ENCODE results near the gene PGGHG. TPM values are rescaled to one million over a fixed set of nuclear protein-coding genes. Genes with fewer than 3 reads are reported as not detected.

PGGHG gene
- polyA plus RNA-seq, 1 donor from 2014 or later = 2.1 TPM

- H3K79me2 ChIP-seq (replicated peaks; ENCODE audit: insufficient read depth, low read length) = peaks cover 7% of the 10 kb centered on the region
- H2AFZ ChIP-seq (ENCODE audit: low read depth, low read length) = no peak overlapping the region
- H3K9me2 ChIP-seq (ENCODE audit: insufficient read depth, low read length) = no peaks in the 10 kb centered on the region
- TF ChIP-seq POLR2AphosphoS5 (IDR thresholded peaks at IDR 0.05) (no peak), TAF1 (IDR thresholded peaks at IDR 0.05; ENCODE audit: low read depth) (no peak), REST (IDR thresholded peaks at IDR 0.05; ENCODE audit: borderline replicate concordance) (no peak), RAD21 (conservative IDR thresholded peaks at IDR 0.05) (no peak), SMC3 (conservative IDR thresholded peaks at IDR 0.05; ENCODE audit: poor library complexity) (no peak), EP300 (conservative IDR thresholded peaks at IDR 0.05; ENCODE audit: poor library complexity, severe bottlenecking) (no peak), MXI1 (conservative IDR thresholded peaks at IDR 0.05; ENCODE audit: poor library complexity, severe bottlenecking) (no peak), CTCF (IDR thresholded peaks at IDR 0.05; ENCODE audit: poor library complexity, severe bottlenecking) (no peak), EZH2 (IDR thresholded peaks at IDR 0.05; ENCODE audit: borderline replicate concordance, insufficient read depth, low read length, poor library complexity, severe bottlenecking) (no peak)
- no peak overlapping the region for H3K27ac ChIP-seq (ENCODE audit: low read length)
- no peaks in the 10 kb centered on the region for H3K27me3 ChIP-seq (ENCODE audit: insufficient read depth, low read depth, low read length)
- no peak overlapping the region for H3K4me3 ChIP-seq (ENCODE audit: low read length)
- H3F3A ChIP-seq (ENCODE audit: insufficient read depth, low read length, poor library complexity, severe bottlenecking) = no peaks in the 10 kb centered on the region
- H3K4me2 ChIP-seq (ENCODE audit: low read length) = no peak overlapping the region
- H3K9ac ChIP-seq (ENCODE audit: low read length) = no peak overlapping the region
- peaks cover 5% of the 10 kb centered on the region for H3K36me3 ChIP-seq (ENCODE audit: insufficient read depth, low read length)
- H3K9me3 ChIP-seq (ENCODE audit: low read length) = no peaks in the 10 kb centered on the region
- H4K20me1 ChIP-seq (ENCODE audit: insufficient read depth) = no peaks in the 10 kb centered on the region
These were observed 44.5 kb upstream of the PGGHG start for GRCh38 chr11:244376-244775.

- no peaks in the 10 kb centered on the region for H3K27me3 ChIP-seq (ENCODE audit: insufficient read depth, low read depth, low read length)
- no peaks in the 10 kb centered on the region for H4K20me1 ChIP-seq (ENCODE audit: insufficient read depth)
- H3K36me3 ChIP-seq (ENCODE audit: insufficient read depth, low read length) = no peaks in the 10 kb centered on the region
These were observed 39.9 kb upstream of the PGGHG start for GRCh38 chr11:249062-249461.

More at GRCh38 chr11:249062-249461, 39.9 kb upstream of the PGGHG start:
- no peak overlapping the region for H3K4me2 ChIP-seq (ENCODE audit: low read length)
- no peaks in the 10 kb centered on the region for H3K79me2 ChIP-seq (replicated peaks; ENCODE audit: insufficient read depth, low read length)
- H3K27ac ChIP-seq (ENCODE audit: low read length) = no peak overlapping the region
- H3K9me2 ChIP-seq (ENCODE audit: insufficient read depth, low read length) = no peaks in the 10 kb centered on the region
- TF ChIP-seq EZH2 (IDR thresholded peaks at IDR 0.05; ENCODE audit: borderline replicate concordance, insufficient read depth, low read length, poor library complexity, severe bottlenecking) (no peak), EP300 (conservative IDR thresholded peaks at IDR 0.05; ENCODE audit: poor library complexity, severe bottlenecking) (no peak), RAD21 (conservative IDR thresholded peaks at IDR 0.05) (no peak), CTCF (IDR thresholded peaks at IDR 0.05; ENCODE audit: poor library complexity, severe bottlenecking) (no peak), SMC3 (conservative IDR thresholded peaks at IDR 0.05; ENCODE audit: poor library complexity) (no peak), TAF1 (IDR thresholded peaks at IDR 0.05; ENCODE audit: low read depth) (no peak), POLR2AphosphoS5 (IDR thresholded peaks at IDR 0.05) (no peak), MXI1 (conservative IDR thresholded peaks at IDR 0.05; ENCODE audit: poor library complexity, severe bottlenecking) (no peak), REST (IDR thresholded peaks at IDR 0.05; ENCODE audit: borderline replicate concordance) (no peak)
- no peak overlapping the region for H3K9ac ChIP-seq (ENCODE audit: low read length)
- no peak overlapping the region for H2AFZ ChIP-seq (ENCODE audit: low read depth, low read length)
- H3F3A ChIP-seq (ENCODE audit: insufficient read depth, low read length, poor library complexity, severe bottlenecking) = no peaks in the 10 kb centered on the region
- no peak overlapping the region for H3K4me3 ChIP-seq (ENCODE audit: low read length)
- H3K9me3 ChIP-seq (ENCODE audit: low read length) = no peaks in the 10 kb centered on the region

All from neural cell (in vitro differentiated cells).